Lung (tissue), 12 donors: ENCODE measurements around the gene ZNF30. TPM values are rescaled to one million over a fixed set of nuclear protein-coding genes. Genes with fewer than 3 reads are reported as not detected.
"Not testable (repeated sequence)": the region's sequence is repeated elsewhere in the genome, so short reads cannot be mapped to it uniquely, and the experiment has no call there.

Experiments
- ATAC-seq: fragments of 200-7000 bp; cut with Tn5 transposase; one replicate; pipeline ENCODE4 v1.9.1; 2020; ENCODE audit warnings: moderate number of reproducible peaks; ENCODE audit not compliant: insufficient read depth, low FRiP score
- DNase-seq, 3 donors: peaks; one replicate each; pipeline ENCODE4 v3.0.0-alpha.2; 2013 to 2017
- H3K27ac ChIP-seq, 2 donors: one replicate each; pipeline ENCODE4 v1.5.1; 2013; ENCODE audit warnings: mild to moderate bottlenecking in 2 of 2, moderate library complexity in 2 of 2, control low read depth in 1 of 2, inconsistent platforms in 1 of 2, low read depth in 1 of 2, low read length in 1 of 2
- H3K27me3 ChIP-seq, 3 donors: one replicate each; pipeline ENCODE4 v1.5.1; 2013; ENCODE audit warnings: low read length in 2 of 3; ENCODE audit not compliant: control insufficient read depth in 3 of 3, insufficient read depth in 3 of 3
- H3K36me3 ChIP-seq, 4 donors: one replicate each; pipeline ENCODE4 v1.5.1; 2013; ENCODE audit warnings: low read length in 4 of 4, mild to moderate bottlenecking in 1 of 4, moderate library complexity in 1 of 4; ENCODE audit not compliant: control insufficient read depth in 4 of 4, insufficient read depth in 4 of 4
- H3K4me1 ChIP-seq, 5 donors: one replicate each; pipeline ENCODE4 v1.5.1; 2013; ENCODE audit warnings: low read length in 5 of 5, mild to moderate bottlenecking in 2 of 5, moderate library complexity in 1 of 5; ENCODE audit not compliant: control insufficient read depth in 5 of 5, insufficient read depth in 5 of 5
- H3K4me3 ChIP-seq: one replicate; pipeline ENCODE4 v1.5.1; 2013; ENCODE audit warnings: mild to moderate bottlenecking, control low read depth, moderate library complexity
- H3K9ac ChIP-seq, 2 donors: one replicate each; pipeline ENCODE4 v1.5.1; 2013; ENCODE audit warnings: low read length in 2 of 2, control low read depth in 1 of 2; ENCODE audit not compliant: insufficient read depth in 1 of 2
- H3K9me3 ChIP-seq, 4 donors: one replicate each; pipeline ENCODE4 v1.5.1; 2013; ENCODE audit warnings: low read length in 3 of 4, mild to moderate bottlenecking in 1 of 4, moderate library complexity in 1 of 4; ENCODE audit not compliant: control insufficient read depth in 4 of 4, insufficient read depth in 3 of 4
- CTCF ChIP-seq: IDR thresholded peaks from 2 replicates; pipeline ENCODE4 v1.5.1; 2012; ENCODE audit warnings: mild to moderate bottlenecking; ENCODE audit errors: control extremely low read depth, extremely low read depth
- WGBS, 2 donors: extraction: QIAGEN DNeasy Blood & Tissue Kit; methylation state at CpG; one replicate each; pipeline ENCODE4 v1.1.7; 2013; 5-methylcytosine and 5-hydroxymethylcytosine counted together
- polyA plus RNA-seq, 2 donors: library from polyadenylated mRNA; stranded (reverse); fragments of 200-250 nt; gene quantifications; one replicate each; pipeline ENCODE4 v1.2.1, GENCODE V29; 2013
- total RNA-seq, 2 donors: library from RNA; depleted of rRNA in 1 of 2; stranded (reverse); fragments of >200 nt in 1 of 2; gene quantifications; one replicate each; pipeline ENCODE4 v1.2.1, GENCODE V29; 2014 to 2021
- donor health status: control.
- donor health status: control.
- donor health status: Bipolar disorder and iron deficiency.
- donor health status: healthy.
- donor health status: DM: yes; HTN: yes; CAD: no.

The ZNF30 gene
- total and polyA plus RNA-seq, 4 donors, result 1.5 to 5.5 (median 2.6) TPM

- H3K27ac ChIP-seq, result no peak overlapping the region
- no peaks in the 10 kb centered on the region for H3K9me3 ChIP-seq
- peaks cover 0 to 6% (median 0%) of the 10 kb centered on the region in 5 donors for H3K4me1 ChIP-seq
- no peak overlapping the region for H3K4me3 ChIP-seq
- no peak for DNase-seq
- 6% methylated on average over 57 to 59 of the region's 59 CpGs for WGBS, 2 donors
- peaks cover 0 to 46% (median 22%) of the 10 kb centered on the region in 3 donors for H3K27me3 ChIP-seq
- ATAC-seq, result no peak
- no peak for TF ChIP-seq CTCF
- H3K9ac ChIP-seq, result no peak overlapping the region
- no peaks in the 10 kb centered on the region for H3K36me3 ChIP-seq
These were observed 21.8 kb upstream of the ZNF30 start for GRCh38 chr19:34904664-34905527.

GRCh38 chr19:34910770-34911169, 15.9 kb upstream of the ZNF30 start:
- H3K9ac ChIP-seq, result no peak overlapping the region
- no peaks in the 10 kb centered on the region for H3K36me3 ChIP-seq
- H3K9me3 ChIP-seq, result peaks cover 0 to 6% (median 0%) of the 10 kb centered on the region in 4 donors
- DNase-seq (no peak), ATAC-seq (no peak)
- no peaks in the 10 kb centered on the region for H3K4me1 ChIP-seq
- no peak for TF ChIP-seq CTCF
- 88 to 94% methylated on average over 3 of the region's 3 CpGs for WGBS, 2 donors
- H3K4me3 ChIP-seq, result no peak overlapping the region
- H3K27me3 ChIP-seq, result peaks cover 0 to 15% (median 2%) of the 10 kb centered on the region in 3 donors
- no peak overlapping the region for H3K27ac ChIP-seq

- 83 to 87% methylated on average over 3 of the region's 3 CpGs for WGBS, 2 donors
- H3K4me1 ChIP-seq, H3K36me3 ChIP-seq, ATAC-seq, H3K27me3 ChIP-seq, H3K4me3 ChIP-seq, H3K9ac ChIP-seq, H3K27ac ChIP-seq, DNase-seq: not testable (repeated sequence)
- H3K9me3 ChIP-seq, result peaks cover 0 to 15% (median 6%) of the 10 kb centered on the region in 4 donors
These were observed 9.6 kb upstream of the ZNF30 start for GRCh38 chr19:34917144-34917543.

- Histone ChIP-seq H3K4me1 (no peaks in the 10 kb centered on the region), H3K4me3 (no peak overlapping the region), H3K27me3 (no peaks in the 10 kb centered on the region), H3K36me3 (no peaks in the 10 kb centered on the region), H3K9ac (no peak overlapping the region), H3K9me3 (peaks cover 0 to 15% (median 6%) of the 10 kb centered on the region in 4 donors), H3K27ac (no peak overlapping the region)
- ATAC-seq, result no peak
- TF ChIP-seq CTCF, result no peak
- WGBS, 2 donors, result 84 to 94% methylated on average over 2 of the region's 2 CpGs
- no peak for DNase-seq
These were observed 8.5 kb upstream of the ZNF30 start for GRCh38 chr19:34918190-34918589.

GRCh38 chr19:34920090-34920786, 6.5 kb upstream of the ZNF30 start:
- not testable (repeated sequence) for DNase-seq, ATAC-seq, H3K27me3 ChIP-seq, H3K27ac ChIP-seq, H3K36me3 ChIP-seq, H3K4me3 ChIP-seq, H3K9ac ChIP-seq, H3K4me1 ChIP-seq
- 68 to 82% methylated on average over 8 of the region's 8 CpGs for WGBS, 2 donors
- peaks cover 0 to 12% (median 6%) of the 10 kb centered on the region in 4 donors for H3K9me3 ChIP-seq
